HG03135 (cell line): Measurements from ENCODE around the gene LAMA5.

Experiments
- ATAC-seq: cut with Tn5 transposase; IDR thresholded peaks from one replicate; pipeline ENCODE4 v1.9.1; 2021; ENCODE audit warnings: mild to moderate bottlenecking, moderate library complexity; ENCODE audit not compliant: unreplicated experiment

Gene LAMA5

DNA sequence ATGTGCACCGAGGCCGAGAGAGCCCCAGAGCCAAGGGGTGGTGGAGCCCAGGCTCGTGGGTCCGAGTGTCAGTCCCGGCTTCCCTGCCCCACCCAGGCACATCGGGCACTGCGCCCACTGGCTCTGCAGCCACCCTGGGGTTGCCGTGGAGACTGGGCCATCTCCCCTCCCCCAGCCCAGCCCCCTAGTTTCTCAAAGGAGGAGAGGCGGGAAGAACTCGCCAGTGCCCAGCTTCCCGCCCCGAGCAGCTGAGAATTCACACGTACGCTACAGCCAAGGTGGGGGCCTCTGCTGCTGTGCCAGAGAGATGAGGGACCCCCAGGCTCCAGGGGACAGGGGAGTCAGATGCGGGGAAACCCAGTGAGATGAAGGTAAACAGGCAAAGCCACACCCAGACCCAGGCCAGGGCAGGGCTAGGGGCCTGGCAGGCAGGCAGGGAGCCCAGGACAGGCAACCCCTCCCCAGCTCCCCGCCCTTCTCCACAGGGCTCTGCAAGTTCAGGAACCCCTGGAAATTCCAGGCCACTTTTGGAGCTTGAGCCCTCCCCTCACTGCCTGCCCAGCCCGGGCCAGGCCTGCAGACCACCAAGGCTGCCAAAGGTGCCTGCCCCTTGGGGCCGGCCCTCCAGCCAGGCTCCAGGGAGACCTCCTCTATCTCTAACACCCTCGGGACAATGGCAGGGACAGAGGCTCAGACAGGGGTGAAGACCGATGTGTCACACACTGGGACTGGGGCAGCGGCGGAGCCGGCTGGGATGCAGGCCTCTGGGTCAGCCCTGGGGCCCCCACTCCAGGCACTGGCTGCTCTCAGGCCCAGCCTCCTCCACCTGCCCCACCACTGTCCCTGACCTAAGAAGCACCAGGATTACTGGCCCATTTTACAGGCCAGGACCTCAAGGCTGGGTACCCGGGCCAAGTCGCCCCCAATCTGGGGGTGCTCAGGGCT lies 6.0 kb downstream of the LAMA5 start:
- no peak for ATAC-seq

DNA sequence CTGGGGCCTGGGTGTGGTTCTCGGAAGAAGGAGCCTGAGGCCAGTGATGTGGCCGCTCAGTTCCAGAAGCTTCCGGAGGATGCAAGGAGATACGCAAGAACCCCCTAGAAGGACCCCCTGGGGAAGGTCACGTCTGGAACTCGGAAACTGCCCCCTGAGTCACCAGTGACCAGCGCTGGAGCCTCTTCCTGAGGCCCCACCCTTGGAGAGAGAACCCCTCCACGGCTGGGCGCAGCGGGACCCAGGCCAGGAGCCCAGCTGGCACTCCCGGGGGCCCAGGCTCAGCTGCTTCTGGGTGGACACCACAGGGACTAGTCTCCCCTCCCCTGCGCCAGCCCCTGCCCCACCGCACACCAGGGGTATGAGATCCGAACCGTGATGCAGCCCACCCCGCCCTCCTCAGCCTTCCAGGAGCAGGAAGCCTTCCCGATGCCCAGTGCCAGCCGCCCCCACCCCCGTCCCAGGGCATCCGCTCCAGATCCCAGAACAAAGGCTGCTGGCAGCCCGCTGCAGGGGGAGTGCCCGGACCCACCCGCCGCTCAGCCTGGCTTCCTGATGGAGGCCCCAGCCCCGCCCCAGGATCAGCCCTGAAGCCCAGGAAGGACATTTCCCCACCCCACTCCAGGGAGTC lies 7.5 kb downstream of the LAMA5 start:
- no peak for ATAC-seq

DNA sequence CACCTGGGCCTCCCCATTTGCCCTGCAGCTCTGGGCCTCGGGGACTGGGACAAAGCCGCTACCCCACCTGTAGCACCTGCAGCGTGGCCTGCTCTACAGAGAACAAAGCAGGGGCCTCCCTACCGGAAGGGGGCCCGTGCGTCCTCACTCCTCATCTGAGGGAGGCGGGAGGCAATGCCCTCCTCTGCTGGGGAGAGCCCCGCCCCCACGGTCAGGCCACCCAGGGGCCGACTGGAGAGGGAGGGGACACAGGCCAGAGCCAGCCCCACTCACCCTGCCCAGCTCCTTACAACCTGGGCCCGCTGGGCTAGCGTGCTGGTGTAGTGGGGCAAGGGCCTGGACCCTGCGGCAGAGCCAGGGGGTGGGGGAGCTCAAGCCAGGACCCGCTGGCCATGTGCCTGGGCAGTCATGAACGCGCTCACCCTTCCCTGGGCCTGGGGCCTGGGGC lies 8.0 kb downstream of the LAMA5 start:
- no peak for ATAC-seq

DNA sequence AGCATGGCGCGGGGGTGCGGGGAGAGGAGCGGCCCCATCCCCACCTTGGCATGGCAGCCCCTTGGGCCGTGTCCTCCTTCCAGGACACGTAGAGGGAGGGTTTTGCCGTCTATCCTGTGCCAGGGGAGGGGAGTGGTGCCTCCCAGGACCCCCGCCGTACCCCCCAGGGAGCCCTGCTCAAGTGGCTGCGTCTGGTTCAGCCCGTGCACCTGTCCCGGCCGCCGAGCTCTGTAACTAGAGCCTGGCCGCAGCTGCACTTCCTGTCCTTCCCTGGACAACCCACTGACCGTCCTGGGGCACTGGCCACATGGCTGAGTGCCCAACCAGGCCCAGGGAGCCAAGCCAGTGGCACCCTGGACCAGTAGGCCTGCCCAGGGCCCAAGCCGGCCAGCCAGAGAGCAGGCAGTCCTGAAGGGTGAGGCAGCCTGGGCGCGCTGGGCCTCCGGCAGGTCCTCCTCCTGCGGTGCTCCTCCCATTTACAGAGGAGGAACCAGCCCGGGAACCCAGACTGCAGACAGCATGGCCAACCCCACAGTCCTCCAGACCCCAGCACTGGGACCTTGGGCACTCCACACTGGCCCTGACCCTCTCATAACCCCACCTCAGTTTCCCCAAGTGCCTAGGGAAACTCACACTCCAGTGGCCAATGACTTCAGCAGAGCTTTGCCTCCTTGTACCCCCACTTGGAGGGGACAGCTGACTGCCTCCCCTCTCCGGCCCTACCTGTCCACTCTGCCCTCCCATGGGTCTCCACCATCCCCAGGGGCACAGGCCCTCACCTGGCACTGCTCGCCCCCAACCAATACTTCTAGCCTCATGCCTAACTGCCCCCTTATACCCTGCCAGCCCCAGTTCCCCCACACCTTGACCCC lies 8.7 kb downstream of the LAMA5 start:
- ATAC-seq: no peak

DNA sequence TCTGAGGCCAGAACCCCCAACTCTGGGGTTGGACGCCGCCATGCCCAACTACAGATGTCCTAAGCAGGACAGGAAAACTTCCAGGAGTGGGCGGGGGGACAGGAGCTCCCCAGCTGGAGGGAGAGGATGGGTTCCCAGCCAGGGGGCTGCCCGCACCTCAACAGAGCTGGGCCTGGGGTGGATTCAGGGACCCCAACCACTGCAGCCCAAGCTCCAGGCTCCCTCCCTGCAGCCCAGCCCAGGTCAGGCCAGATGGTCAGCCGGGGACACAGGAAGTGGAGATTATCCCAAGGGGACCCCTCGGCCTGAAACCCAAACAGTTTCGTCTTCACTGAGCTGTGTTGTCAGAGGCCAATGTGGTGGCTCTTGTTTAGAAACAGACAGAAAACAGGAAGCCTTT lies 9.4 kb downstream of the LAMA5 start:
- no peak for ATAC-seq

DNA sequence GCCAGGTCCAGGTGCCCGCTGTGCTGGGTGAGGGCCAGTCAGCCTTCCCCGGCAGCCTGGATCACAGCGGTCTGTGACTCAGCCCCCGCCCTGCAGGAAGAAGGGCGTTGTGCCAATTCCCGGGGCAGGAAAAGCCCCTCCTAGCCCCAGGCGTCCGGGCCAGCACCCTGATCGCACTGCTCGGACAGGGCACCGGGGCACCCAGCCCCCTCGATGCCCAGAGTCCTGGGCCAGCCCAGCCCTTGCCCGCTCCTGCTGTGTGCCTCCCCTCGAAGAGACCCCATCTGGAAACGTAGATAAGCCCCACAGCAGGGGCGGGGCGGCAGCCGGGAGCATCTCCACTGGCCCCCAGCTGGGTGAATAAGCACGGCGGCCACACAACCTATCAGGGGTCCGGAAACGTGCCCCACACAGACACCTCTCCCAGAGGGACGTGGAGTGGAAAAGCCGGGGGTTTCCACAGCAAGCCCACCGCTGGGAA lies 9.9 kb downstream of the LAMA5 start:
- no peak for ATAC-seq

DNA sequence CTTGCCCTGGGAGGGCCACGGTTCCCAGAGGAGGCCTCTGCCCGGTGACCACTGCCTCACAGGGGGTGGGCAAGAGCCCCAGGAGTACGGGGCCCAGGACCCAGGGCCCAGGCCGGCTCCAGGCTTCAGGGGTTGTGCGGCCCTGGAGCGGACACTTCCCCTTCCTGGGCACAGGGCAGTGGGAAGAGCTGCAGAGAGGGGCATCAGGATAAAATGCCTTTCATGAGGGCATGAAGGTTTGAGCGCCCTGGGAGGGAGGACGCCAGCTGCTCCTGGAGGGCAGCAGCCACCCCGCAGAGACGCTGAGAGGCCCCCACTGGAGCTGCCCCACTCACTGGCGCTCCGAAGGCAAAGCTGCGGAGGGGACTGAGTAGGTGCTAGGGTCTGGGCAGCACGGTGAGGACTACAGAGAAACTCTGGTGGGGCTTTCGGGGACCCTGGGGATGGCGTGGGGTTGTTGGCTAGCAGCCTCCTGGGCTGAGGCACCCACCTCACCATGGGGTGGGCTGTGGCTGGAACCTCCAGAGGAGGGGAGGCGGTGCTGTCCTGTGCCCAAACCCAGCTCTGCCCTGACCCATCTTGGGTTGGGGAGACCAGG lies 10.4 kb downstream of the LAMA5 start:
- no peak for ATAC-seq

DNA sequence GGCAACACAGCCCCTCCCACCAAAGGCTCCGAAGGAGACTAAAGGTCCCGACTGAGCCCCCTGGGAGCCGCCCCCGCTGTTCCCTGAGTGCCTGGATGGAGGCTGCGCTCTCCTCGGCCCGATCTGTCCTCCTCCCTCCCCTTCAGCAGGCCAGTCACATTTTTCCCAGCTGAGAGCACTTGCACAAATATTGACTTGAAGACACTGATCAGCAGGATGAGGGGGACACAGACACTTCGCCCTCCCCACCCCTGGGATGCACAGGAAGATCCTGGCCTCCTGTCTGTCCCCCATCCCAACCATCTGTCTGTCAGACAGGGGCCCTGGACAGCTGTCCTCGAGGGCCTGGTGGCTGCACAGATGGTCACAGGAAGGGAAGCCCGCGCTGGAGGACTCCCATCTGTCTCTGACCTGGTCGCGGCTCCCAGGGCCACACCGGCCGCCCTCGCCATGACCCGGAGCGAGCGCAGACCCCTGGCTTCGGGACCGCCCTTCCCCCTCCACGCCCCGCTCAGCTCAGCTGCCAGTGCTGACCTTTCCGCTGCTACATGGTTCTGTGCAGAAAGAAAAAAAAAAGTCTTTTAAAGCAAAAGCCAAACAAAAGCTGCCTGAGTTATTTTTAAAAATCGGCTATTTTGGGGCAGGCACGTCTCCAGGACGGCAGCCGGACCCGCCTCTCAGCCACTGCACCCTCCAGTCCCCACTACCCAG lies 11.1 kb downstream of the LAMA5 start:
- ATAC-seq: no peak

DNA sequence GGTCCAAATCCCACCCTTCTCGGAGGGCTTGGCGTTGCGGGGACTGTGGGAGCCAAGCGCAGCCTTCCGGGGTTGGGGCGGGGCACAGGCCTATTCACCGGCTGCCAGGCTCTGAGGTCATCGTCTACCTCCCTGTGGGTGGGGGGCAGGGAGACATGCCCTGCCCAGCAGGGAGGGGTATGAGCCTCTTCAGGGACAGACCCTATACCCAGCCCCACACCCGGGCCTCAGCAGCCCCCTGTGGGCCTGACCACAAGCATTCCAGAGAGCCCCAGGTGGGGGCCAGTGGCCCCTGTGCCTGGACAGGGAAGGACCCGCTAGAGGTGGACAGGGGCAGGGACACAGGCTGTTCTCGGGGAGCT lies 11.6 kb downstream of the LAMA5 start:
- no peak for ATAC-seq

DNA sequence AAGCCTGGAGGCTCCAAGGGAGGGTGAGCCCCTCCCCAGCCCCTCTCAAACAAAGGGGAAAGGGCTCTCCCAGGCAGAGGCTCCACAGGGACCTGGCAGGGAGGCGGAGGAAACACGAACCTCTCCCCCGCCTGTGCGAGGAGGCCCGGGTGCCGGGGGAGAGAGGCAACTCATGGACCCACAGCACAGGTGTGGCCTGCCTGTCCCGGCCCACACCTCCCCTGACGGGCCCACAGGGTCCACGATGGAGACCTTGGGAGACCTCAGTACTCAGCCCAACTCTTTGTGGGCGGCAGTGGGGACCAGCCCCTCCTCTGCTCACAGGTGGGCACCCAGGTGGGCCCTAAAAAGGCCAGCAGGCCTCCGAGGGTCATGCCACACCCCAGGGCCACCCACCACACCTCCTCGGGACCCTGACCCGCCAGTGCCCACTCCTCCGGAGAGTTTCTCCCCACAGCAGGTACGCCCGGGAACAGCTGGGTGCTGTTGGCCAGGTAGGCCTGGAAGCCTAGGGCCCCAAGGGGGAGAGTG lies 12.2 kb downstream of the LAMA5 start:
- ATAC-seq: no peak

DNA sequence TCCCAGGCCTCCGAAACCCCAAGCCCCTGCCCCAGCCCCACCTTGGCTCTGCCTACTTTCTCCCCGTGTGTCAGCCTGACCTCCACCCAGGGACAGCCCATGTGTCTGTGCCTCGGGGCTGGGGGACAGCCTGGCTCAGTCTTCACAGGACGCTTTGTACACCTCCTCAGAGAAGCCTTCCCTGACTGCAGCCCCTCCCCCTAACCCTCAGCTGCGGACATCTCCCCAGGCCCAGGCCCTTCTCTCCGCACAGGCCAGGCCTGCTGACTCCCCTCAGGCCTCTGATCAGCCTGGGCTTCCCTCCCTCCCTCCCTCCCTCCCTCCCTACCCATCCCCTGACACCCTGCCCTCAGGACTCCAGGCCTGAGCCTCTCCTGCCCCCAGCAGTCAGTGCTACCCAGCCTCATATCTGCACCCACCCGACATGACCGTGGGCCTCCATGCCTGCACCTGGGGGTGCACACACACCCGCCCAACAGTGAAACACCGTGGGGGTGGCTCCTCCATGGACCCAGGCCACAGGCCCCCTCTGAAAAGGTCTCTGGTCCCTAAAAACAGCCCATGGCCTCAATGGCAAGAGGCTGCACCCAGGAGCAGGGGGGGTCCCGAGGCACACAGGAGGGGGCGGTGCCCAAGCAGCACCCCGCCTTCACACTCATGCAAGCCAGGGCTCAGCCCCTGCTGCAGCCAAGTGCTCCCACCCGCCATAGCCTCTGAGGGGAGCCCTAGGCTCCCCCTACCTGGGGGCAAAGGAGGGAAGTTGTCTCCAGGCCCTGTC lies 12.9 kb downstream of the LAMA5 start:
- ATAC-seq: no peak

DNA sequence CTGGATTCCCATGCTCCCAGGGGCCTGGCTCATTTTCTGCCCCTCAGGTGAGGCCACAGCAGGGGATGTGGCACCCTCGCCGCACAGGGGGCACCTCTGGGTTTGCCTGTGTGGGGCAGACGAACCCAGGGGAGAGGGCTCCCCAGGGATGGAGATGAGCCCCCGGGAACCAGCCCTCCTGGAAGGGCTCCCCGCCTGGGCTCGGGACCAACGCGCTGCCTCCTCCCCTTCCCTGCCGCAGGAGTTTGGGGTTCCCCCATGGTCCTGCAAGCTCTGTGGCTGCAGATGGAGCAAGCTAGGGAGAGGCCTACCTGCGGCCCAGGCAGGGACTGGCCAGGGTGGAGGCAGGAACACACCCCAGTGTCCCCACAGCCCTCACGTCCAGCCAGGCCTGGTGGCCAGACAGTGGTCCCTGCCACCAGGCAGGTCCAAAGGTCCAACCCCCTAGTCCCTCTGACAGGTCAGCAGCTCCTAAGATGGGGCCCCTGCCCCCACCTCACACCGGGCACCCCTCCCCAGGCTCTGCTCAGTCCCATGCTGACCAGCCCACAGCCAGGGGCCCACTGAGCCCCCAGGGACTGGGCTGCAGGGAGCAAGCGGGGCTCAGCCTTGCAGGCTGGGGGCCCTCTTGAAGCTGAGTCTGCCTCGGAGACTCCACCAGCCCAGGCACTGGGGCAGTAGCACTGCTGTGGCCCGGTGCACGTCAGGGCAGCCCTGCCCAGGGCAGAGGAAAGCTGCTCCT lies 13.7 kb downstream of the LAMA5 start:
- no peak for ATAC-seq

DNA sequence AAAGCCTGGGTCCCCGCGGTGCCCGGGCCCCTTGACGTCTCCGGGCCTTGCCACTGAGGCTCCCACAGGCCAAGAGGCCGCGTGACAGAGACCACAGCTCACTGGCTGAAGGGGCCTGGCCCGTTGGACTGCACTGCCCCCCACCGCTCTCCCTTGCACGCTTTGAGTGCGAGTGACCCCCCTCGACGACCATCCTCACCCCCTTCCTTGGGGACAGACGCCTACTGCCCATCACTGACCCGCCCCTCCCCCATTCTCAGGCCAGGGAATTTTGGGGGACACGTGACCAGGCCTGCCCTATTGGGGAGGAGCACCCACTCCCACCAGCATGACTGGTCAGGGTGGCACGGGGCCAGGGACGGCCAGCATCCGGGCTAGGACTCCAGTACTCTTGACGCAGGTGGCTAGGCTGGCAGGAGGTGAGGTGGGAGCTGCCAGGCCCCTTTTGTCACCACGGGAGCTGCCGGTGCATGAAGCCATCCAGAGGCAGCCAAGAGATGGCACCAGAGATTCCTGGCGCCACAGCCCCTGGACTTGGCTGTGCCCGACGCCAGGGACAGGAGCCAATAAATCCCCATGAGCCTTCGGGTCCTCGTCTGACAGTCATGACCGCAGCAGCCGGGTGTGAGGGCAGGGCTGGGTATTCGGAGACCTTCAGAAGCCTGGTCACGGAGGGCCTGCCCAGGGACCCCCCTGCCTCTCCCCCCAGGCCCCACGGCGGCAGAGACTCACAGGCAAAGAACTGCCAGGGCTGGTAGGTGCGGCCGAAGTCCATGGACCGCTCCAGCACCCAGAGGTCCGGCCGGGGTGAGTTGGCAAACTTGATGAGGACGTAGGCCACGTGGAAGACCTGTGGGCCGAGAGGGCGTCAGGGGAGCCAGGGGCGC lies 14.5 kb downstream of the LAMA5 start:
- no peak for ATAC-seq

DNA sequence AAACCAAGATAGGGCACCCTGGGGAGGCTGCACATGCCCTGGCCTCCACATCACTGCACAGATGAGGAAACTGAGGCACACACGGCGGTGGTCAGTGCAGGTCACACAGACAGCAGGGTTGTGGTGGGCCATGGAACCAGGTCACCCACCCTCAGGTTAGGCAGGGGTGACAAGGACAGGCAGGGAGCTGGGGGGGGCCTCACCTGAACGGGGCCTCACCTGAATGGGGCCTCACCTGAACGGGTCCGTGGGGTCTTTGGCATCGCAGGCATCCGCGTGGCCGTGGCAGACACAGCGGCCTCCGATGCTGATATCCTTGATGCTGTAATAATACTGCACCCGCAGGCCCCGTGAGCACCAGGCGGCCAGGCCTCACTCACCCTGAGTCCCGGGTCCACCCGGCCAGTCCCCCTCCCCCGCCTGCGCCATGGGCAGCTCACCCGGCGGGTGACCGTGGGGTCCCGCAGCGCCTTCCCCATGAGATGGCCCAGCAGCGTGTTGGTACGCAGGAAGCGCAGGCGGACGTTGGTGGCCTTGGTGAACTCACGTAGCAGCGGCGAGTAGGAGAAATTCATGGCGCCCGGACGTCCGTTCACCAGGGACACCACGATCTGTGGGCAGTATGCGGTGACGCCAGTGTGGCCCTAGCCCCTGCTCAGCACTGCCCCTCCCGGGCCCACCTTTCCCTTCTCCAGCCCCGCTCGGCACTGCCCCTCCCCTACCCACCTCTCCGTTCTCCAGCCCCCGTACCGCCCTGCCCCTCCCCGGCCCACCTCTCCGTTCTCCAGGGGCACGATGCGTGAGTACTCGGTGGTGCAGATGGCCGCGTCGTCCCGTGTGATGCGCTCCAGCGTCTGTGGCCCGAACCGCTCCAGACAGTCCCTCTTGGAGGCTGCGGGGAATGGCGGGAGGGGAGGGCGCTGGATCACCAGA lies 15.4 kb downstream of the LAMA5 start:
- ATAC-seq: no peak

DNA sequence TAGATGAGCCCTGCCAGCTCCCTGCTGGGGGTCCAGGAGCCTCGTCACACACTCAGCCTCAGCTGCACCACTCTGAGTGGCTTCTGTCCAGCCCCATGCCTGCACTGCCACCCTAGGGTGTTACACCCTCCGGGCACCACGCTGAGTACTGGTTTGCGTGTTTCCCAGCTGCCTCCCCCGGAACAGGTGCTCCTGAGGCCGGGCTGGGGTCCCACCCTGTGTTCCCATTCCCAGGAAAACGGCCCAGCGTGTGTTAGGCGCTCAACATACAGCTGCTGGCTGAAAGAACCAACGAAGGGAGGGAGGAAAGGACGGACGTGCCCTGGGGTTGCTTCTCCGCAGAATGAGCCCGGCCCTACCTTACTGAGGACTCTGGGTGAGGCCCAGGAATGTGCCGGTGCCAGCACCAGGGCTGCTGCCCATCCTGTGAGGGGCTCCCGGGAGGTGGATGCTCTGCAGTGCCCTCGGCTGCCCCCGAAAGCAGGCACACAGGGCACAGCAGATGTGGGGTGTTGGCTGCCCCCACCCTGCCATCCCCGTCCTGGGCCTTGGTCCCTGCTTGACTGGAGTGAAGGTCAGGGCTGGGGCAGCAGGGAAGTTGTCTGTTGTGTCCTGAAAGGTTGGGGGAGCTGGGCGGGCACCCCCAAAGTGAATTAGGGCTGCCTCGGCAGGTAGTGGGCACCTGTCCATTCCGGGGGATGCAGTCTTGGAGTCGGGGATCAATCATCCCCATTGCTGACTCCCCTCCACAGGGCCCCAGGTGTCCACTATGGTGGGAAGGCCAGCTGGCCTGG lies 16.3 kb downstream of the LAMA5 start:
- ATAC-seq: no peak
